Breast epithelium (tissue), 4 donors: Measurements from ENCODE around the gene PAMR1. TPM values are rescaled to one million over a fixed set of nuclear protein-coding genes. Genes with fewer than 3 reads are reported as not detected.

Experiments
- DNase-seq, 2 donors: peaks; one replicate each; pipeline ENCODE4 v3.0.0-alpha.2; 2019; ENCODE audit warnings: low spot score in 2 of 2
- H3K27ac ChIP-seq, 2 donors: fragments of 200-600 bp; sonication (generic) in 1 of 2; one replicate each; pipeline ENCODE4 v1.5.1; 2016 to 2019; ENCODE audit warnings: mild to moderate bottlenecking in 1 of 2
- H3K27me3 ChIP-seq, 2 donors: fragments of 200-600 bp; sonication (generic) in 1 of 2; one replicate each; pipeline versions ENCODE4 v1.5.1 to v1.6.0; 2017 to 2019; ENCODE audit warnings: control low read depth in 1 of 2, mild to moderate bottlenecking in 1 of 2
- H3K36me3 ChIP-seq: fragments of 200-600 bp; one replicate; pipeline ENCODE4 v1.5.1; 2019
- H3K4me1 ChIP-seq, 2 donors: fragments of 200-600 bp; sonication (generic); one replicate each; pipeline ENCODE4 v1.5.1; 2016 to 2019; ENCODE audit warnings: control low read depth in 1 of 2
- H3K4me3 ChIP-seq, 3 donors: fragments of 200-600 bp; sonication (generic); 1 replicate in 2 of 3; 2 replicates in 1 of 3; pipeline ENCODE4 v1.5.1; 2016 to 2019; ENCODE audit warnings: mild to moderate bottlenecking in 3 of 3, moderate library complexity in 2 of 3
- H3K9me3 ChIP-seq, 2 donors: fragments of 200-600 bp; sonication (generic) in 1 of 2; one replicate each; pipeline ENCODE4 v1.5.1; 2016 to 2019; ENCODE audit warnings: control low read depth in 1 of 2
- CTCF ChIP-seq, 3 donors: fragments of 450-650 bp; IDR thresholded peaks; one replicate each; pipeline ENCODE4 v1.5.1; 2016 to 2017; ENCODE audit warnings: antibody characterized with exemption in 3 of 3, mild to moderate bottlenecking in 3 of 3, moderate library complexity in 3 of 3
- POLR2A ChIP-seq: fragments of 450-650 bp; IDR thresholded peaks from one replicate; pipeline ENCODE4 v1.6.1; 2016; ENCODE audit warnings: antibody characterized with exemption, mild to moderate bottlenecking, moderate library complexity
- POLR2AphosphoS5 ChIP-seq, 3 donors: sonication (generic); formaldehyde crosslinking; IDR thresholded peaks; one replicate each; pipeline ENCODE4 v1.6.1; 2017; ENCODE audit warnings: antibody characterized with exemption in 3 of 3
- intact Hi-C: fragments of 100-400 bp; cut with DNase I; formaldehyde crosslinking; loops from one replicate; pipeline ENCODE4 v1.15.1; 2023; ENCODE audit warnings: low total_unique reads
- total RNA-seq, 3 donors: library from RNA; depleted of rRNA; stranded (reverse); fragments of >200 nt; gene quantifications; one replicate each; pipeline ENCODE4 v1.1.0, GENCODE V29; 2016

The PAMR1 gene
- total RNA-seq, 3 donors from 2014 or later: 8.8 to 36.4 (median 11.3) TPM

GRCh38 chr11:35388061-35388460, 137.4 kb downstream of the PAMR1 start:
- TF ChIP-seq POLR2AphosphoS5 (IDR thresholded peaks at IDR 0.05) (no peak), POLR2A (no peak), CTCF (IDR thresholded peaks at IDR 0.05) (no peak)
- Histone ChIP-seq H3K27me3 (no peaks in the 10 kb centered on the region), H3K4me1 (peaks cover 4 to 12% of the 10 kb centered on the region in 2 donors), H3K27ac (peak overlapping the region; percentile 15 to 55), H3K36me3 (no peaks in the 10 kb centered on the region), H3K9me3 (no peaks in the 10 kb centered on the region), H3K4me3 (no peak overlapping the region)
- no peak for DNase-seq
- intact Hi-C loops: no loop called here

GRCh38 chr11:35387111-35387982, 138.1 kb downstream of the PAMR1 start:
- H3K36me3 ChIP-seq: no peaks in the 10 kb centered on the region
- TF ChIP-seq POLR2AphosphoS5 (IDR thresholded peaks at IDR 0.05) (no peak), POLR2A (no peak), CTCF (IDR thresholded peaks at IDR 0.05) (no peak)
- no peaks in the 10 kb centered on the region for H3K9me3 ChIP-seq
- H3K4me3 ChIP-seq: no peak overlapping the region
- H3K27ac ChIP-seq: peak overlapping the region in 1 of 2 donors; percentile 15
- intact Hi-C loops: no loop called here
- no peaks in the 10 kb centered on the region for H3K27me3 ChIP-seq
- peaks cover 4 to 11% of the 10 kb centered on the region in 2 donors for H3K4me1 ChIP-seq
- no peak for DNase-seq

GRCh38 chr11:35383953-35384352, 141.5 kb downstream of the PAMR1 start:
- no peaks in the 10 kb centered on the region for H3K36me3 ChIP-seq
- intact Hi-C loops: no loop called here
- no peaks in the 10 kb centered on the region for H3K9me3 ChIP-seq
- H3K4me3 ChIP-seq: no peak overlapping the region
- no peaks in the 10 kb centered on the region for H3K27me3 ChIP-seq
- H3K4me1 ChIP-seq: no peaks in the 10 kb centered on the region
- no peak overlapping the region for H3K27ac ChIP-seq
- DNase-seq: no peak
- no peak for TF ChIP-seq POLR2A
- TF ChIP-seq CTCF (IDR thresholded peaks at IDR 0.05): no peak
- no peak for TF ChIP-seq POLR2AphosphoS5 (IDR thresholded peaks at IDR 0.05)

Other genes starting within 250 kb of the PAMR1 start
- gene SLC1A2, start 106.1 kb downstream of the PAMR1 start, total RNA-seq: 10 to 100 TPM in 2 of 3 donors, under 1 TPM in 1; 0.32 to 23.7 (median 10.5) TPM
- 10 to 100 TPM in 1 of 3 donors, 1 to 10 TPM in 2; 1.1 to 12.1 (median 8.3) TPM for gene FJX1, start 92.8 kb upstream of the PAMR1 start, total RNA-seq
- 10 to 100 TPM; 31.2 to 47.0 (median 33.1) TPM for gene TRIM44, start 137.2 kb upstream of the PAMR1 start, total RNA-seq